Chondrocyte (in vitro differentiated cells): ENCODE results near the gene EVI5. TPM values are rescaled to one million over a fixed set of nuclear protein-coding genes. Genes with fewer than 3 reads are reported as not detected.

Experiments
- DNase-seq: peaks from one replicate; pipeline ENCODE4 v3.0.0; 2021; ENCODE audit warnings: mixed read lengths, low spot score
- H3K27ac Mint-ChIP-seq: one replicate; pipeline ENCODE4 v1.8.0; 2021; ENCODE audit warnings: mild to moderate bottlenecking, moderate library complexity, mixed read lengths; ENCODE audit not compliant: unreplicated experiment
- H3K27me3 Mint-ChIP-seq: 2 replicates; pipeline ENCODE4 v1.8.0; 2021; ENCODE audit warnings: low read depth, mixed read lengths
- H3K36me3 Mint-ChIP-seq: 2 replicates; pipeline ENCODE4 v1.8.0; 2021; ENCODE audit warnings: low read depth, mixed read lengths
- H3K4me1 Mint-ChIP-seq: 2 replicates; pipeline ENCODE4 v1.8.0; 2021; ENCODE audit warnings: low read depth, mild to moderate bottlenecking, mixed read lengths
- H3K4me3 Mint-ChIP-seq: one replicate; pipeline ENCODE4 v1.8.0; 2021; ENCODE audit warnings: mild to moderate bottlenecking, moderate library complexity, mixed read lengths; ENCODE audit not compliant: unreplicated experiment
- H3K9me3 Mint-ChIP-seq: 2 replicates; pipeline ENCODE4 v1.8.0; 2021; ENCODE audit warnings: low read depth, mixed read lengths
- total RNA-seq: library from RNA; stranded (reverse); gene quantifications from 3 replicates; pipeline ENCODE4 v1.2.1, GENCODE V29; 2021
- TF ChIP-seq, protein P1 (sequence below): fragments of 200-600 bp; sonication (generic); IDR thresholded peaks from 2 replicates; pipeline ENCODE4 v1.5.0; 2021; ENCODE audit warnings: antibody characterized with exemption, mild to moderate bottlenecking, moderate library complexity

Gene EVI5
- total RNA-seq, 1 donor from 2014 or later, result 66.8 TPM

DNA sequence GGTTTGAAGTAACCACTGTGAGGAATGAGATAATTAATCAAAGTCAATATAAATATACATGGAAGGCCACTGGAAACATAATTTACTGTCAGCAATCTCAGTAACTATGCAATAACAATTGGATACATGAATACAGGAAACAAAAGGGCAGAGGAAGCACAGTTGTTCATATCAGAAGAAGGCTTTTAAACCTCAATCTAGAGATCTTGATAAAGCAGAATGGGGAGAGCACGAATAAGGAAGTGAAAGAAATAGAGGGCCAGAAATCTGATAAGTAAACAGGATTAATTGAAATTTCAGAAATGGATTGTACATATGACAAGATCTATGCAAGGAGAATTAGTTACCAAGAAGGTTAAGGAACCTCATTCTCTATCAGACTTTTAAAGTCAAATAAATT, 93.0 kb downstream of the EVI5 start:
- Mint-ChIP-seq H3K36me3 (peaks cover 22% of the 10 kb centered on the region), H3K27ac (no peak overlapping the region), H3K9me3 (peaks cover under 1% of the 10 kb centered on the region), H3K4me1 (no peaks in the 10 kb centered on the region), H3K4me3 (no peak overlapping the region), H3K27me3 (no peaks in the 10 kb centered on the region)
- DNase-seq, result no peak
- TF ChIP-seq, protein P1, sequence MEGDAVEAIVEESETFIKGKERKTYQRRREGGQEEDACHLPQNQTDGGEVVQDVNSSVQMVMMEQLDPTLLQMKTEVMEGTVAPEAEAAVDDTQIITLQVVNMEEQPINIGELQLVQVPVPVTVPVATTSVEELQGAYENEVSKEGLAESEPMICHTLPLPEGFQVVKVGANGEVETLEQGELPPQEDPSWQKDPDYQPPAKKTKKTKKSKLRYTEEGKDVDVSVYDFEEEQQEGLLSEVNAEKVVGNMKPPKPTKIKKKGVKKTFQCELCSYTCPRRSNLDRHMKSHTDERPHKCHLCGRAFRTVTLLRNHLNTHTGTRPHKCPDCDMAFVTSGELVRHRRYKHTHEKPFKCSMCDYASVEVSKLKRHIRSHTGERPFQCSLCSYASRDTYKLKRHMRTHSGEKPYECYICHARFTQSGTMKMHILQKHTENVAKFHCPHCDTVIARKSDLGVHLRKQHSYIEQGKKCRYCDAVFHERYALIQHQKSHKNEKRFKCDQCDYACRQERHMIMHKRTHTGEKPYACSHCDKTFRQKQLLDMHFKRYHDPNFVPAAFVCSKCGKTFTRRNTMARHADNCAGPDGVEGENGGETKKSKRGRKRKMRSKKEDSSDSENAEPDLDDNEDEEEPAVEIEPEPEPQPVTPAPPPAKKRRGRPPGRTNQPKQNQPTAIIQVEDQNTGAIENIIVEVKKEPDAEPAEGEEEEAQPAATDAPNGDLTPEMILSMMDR, result no peak

DNA sequence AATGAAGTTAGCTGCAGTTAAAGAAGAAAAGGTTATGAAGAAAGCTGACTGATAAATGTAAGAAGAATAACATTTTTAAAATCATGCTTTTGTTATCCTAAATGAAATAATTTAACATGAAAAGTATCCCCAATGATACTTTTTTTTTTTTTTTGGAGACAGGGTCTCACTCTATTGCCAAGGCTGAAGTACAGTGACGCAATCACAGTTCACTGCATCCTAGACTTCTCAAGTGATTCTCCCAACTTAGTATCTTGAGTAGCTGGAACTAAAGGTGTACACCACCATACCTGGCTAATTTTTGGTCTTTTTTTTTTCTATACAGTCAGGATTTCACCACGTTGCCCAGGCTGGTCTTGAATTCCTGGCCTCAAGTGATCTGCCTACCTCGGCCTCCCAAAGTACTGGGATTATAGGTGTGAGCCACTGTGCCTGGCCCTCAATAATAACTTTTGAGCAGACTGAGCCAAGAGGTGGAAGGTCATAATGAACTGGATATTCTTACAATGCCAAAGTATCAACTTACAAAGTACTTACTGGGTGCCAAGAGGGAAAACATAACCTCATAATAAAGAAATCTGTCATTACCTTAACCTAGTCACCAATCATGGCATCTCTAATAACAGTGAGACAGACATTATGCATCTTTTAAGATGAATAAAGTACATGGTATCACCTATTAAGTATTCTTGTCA, 94.5 kb downstream of the EVI5 start:
- peaks cover 31% of the 10 kb centered on the region for H3K36me3 Mint-ChIP-seq
- H3K4me1 Mint-ChIP-seq, result no peaks in the 10 kb centered on the region
- TF ChIP-seq, protein P1, result no peak
- no peak overlapping the region for H3K4me3 Mint-ChIP-seq
- DNase-seq, result no peak
- H3K9me3 Mint-ChIP-seq, result peaks cover 5% of the 10 kb centered on the region
- H3K27ac Mint-ChIP-seq, result peak overlapping the region; percentile 29
- no peaks in the 10 kb centered on the region for H3K27me3 Mint-ChIP-seq

DNA sequence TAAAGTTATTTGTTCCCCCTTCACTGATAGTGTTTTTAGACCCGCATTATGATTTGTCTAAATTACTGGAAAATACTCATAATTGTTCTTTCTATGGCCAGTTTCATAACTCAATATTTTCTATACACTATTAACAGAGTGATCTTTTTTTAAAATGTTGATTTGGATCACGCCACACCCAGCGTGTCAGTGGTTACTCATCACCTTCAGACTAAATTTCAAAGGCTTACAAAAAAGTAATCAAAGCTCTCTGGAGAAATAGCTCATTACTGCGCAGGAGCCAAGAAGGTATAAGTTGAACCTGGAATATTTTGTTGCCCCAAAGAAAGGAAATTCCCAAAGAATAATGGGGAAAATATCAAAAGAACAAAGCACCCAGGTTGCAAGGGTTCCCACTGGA, 104.9 kb downstream of the EVI5 start:
- H3K27me3 Mint-ChIP-seq, result no peaks in the 10 kb centered on the region
- H3K9me3 Mint-ChIP-seq, result peaks cover 3% of the 10 kb centered on the region
- no peaks in the 10 kb centered on the region for H3K4me1 Mint-ChIP-seq
- H3K4me3 Mint-ChIP-seq, result no peak overlapping the region
- TF ChIP-seq, protein P1, result no peak
- peaks cover 30% of the 10 kb centered on the region for H3K36me3 Mint-ChIP-seq
- no peak overlapping the region for H3K27ac Mint-ChIP-seq
- DNase-seq, result no peak

DNA sequence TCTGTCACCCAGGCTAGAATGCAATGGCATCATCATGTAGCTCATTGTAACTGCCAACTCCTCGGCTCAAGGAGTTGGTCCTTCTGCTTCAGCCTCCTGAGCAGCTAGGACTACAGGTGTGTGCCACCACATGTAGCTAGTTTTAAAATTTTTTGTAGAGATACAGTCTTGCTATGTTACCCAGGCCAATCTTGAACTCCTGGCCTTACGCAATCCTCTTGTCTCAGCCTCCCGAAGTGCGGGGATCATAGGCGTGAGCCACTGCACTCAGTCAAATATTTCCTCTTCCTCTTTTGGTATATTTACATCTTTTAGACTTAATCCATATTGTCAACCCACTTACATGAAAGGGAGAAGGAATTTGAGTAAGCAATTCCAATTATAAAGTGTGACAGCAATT, 121.1 kb downstream of the EVI5 start:
- Mint-ChIP-seq H3K27ac (no peak overlapping the region), H3K9me3 (peaks cover 12% of the 10 kb centered on the region), H3K36me3 (peaks cover 9% of the 10 kb centered on the region), H3K27me3 (no peaks in the 10 kb centered on the region), H3K4me3 (no peak overlapping the region), H3K4me1 (peaks cover 3% of the 10 kb centered on the region)
- TF ChIP-seq, protein P1, result no peak
- DNase-seq, result no peak

DNA sequence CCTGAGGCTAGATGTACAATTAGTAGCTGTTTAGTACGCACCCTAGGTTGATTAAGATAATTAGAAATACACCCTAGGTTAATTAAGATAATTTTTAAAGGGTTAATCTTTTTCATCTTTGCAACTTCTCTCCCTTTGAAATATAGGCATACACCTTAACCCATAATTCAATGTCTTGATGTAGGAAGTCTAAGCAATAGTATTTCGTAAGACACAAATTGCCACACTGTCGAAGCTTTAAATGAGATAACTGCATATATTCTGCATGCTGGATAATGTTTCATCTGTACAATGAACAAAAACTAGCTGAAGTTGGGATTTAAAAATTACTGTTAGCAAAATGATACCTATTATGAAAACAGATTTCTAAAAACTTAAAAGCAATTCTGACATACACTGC, 122.9 kb downstream of the EVI5 start:
- DNase-seq, result no peak
- peaks cover 22% of the 10 kb centered on the region for H3K36me3 Mint-ChIP-seq
- no peaks in the 10 kb centered on the region for H3K4me1 Mint-ChIP-seq
- H3K27ac Mint-ChIP-seq, result no peak overlapping the region
- peaks cover 27% of the 10 kb centered on the region for H3K9me3 Mint-ChIP-seq
- no peak overlapping the region for H3K4me3 Mint-ChIP-seq
- no peaks in the 10 kb centered on the region for H3K27me3 Mint-ChIP-seq
- TF ChIP-seq, protein P1, result no peak
